ENCODE measurements around the gene ZNF787. TPM values are rescaled to one million over a fixed set of nuclear protein-coding genes. Genes with fewer than 3 reads are reported as not detected.
A peak's percentile ranks its signal among the peaks of the same experiment; 100 is the strongest.

The ZNF787 gene
- total RNA-seq, 2 donors from 2014 or later, result 13.4 to 18.7 TPM

- Histone ChIP-seq H3K27ac (no peak overlapping the region), H3K36me3 (no peaks in the 10 kb centered on the region), H3K4me3 (no peak overlapping the region), H3K9me3 (no peaks in the 10 kb centered on the region), H3K27me3 (replicated peaks; ENCODE audit: insufficient read depth) (no peaks in the 10 kb centered on the region), H3K4me1 (ENCODE audit: control insufficient read depth in 1 of 2, low read depth in 2 of 2) (peaks cover 3 to 8% of the 10 kb centered on the region in 2 donors)
- no peak for ATAC-seq (ENCODE audit: insufficient number of reproducible peaks, low FRiP score, low read depth)
- TF ChIP-seq CTCF (IDR thresholded peaks at IDR 0.05), result peak; percentile 78
- no peak for DNase-seq (ENCODE audit: low spot score)
These were observed 44.6 kb downstream of the ZNF787 start for GRCh38 chr19:56076498-56076897.

- Histone ChIP-seq H3K4me1 (ENCODE audit: control insufficient read depth in 1 of 2, low read depth in 2 of 2) (peaks cover 0 to 7% of the 10 kb centered on the region in 2 donors), H3K27me3 (replicated peaks; ENCODE audit: insufficient read depth) (no peaks in the 10 kb centered on the region), H3K4me3 (no peak overlapping the region), H3K36me3 (no peaks in the 10 kb centered on the region), H3K27ac (no peak overlapping the region), H3K9me3 (no peaks in the 10 kb centered on the region)
- no peak for ATAC-seq (ENCODE audit: insufficient number of reproducible peaks, low FRiP score, low read depth)
- no peak for DNase-seq (ENCODE audit: low spot score)
- no peak for TF ChIP-seq CTCF (IDR thresholded peaks at IDR 0.05)
These were observed 49.9 kb downstream of the ZNF787 start for GRCh38 chr19:56071151-56071550.

- ATAC-seq (ENCODE audit: insufficient number of reproducible peaks, low FRiP score, low read depth), result no peak
- TF ChIP-seq CTCF (IDR thresholded peaks at IDR 0.05), result no peak
- Histone ChIP-seq H3K4me1 (ENCODE audit: control insufficient read depth in 1 of 2, low read depth in 2 of 2) (peaks cover 0 to 8% of the 10 kb centered on the region in 2 donors), H3K27me3 (replicated peaks; ENCODE audit: insufficient read depth) (no peaks in the 10 kb centered on the region), H3K36me3 (no peaks in the 10 kb centered on the region), H3K27ac (no peak overlapping the region), H3K4me3 (no peak overlapping the region), H3K9me3 (no peaks in the 10 kb centered on the region)
- DNase-seq (ENCODE audit: low spot score), result no peak
These were observed 51.5 kb downstream of the ZNF787 start for GRCh38 chr19:56069642-56070041.

GRCh38 chr19:56066152-56067023 lies 54.7 kb downstream of the ZNF787 start:
- DNase-seq (ENCODE audit: low spot score) (no peak), ATAC-seq (ENCODE audit: insufficient number of reproducible peaks, low FRiP score, low read depth) (no peak)
- Histone ChIP-seq H3K27me3 (replicated peaks; ENCODE audit: insufficient read depth) (no peaks in the 10 kb centered on the region), H3K27ac (no peak overlapping the region), H3K36me3 (no peaks in the 10 kb centered on the region), H3K4me1 (ENCODE audit: control insufficient read depth in 1 of 2, low read depth in 2 of 2) (peaks cover 0 to 8% of the 10 kb centered on the region in 2 donors), H3K4me3 (peak overlapping the region; percentile 50), H3K9me3 (no peaks in the 10 kb centered on the region)
- peak; percentile 86 for TF ChIP-seq CTCF (IDR thresholded peaks at IDR 0.05)

- no peak for DNase-seq (ENCODE audit: low spot score)
- no peak overlapping the region for H3K27ac ChIP-seq
- no peaks in the 10 kb centered on the region for H3K4me1 ChIP-seq (ENCODE audit: control insufficient read depth in 1 of 2, low read depth in 2 of 2)
- H3K4me3 ChIP-seq, result no peak overlapping the region
- no peaks in the 10 kb centered on the region for H3K36me3 ChIP-seq
- TF ChIP-seq CTCF (IDR thresholded peaks at IDR 0.05), result no peak
- no peaks in the 10 kb centered on the region for H3K27me3 ChIP-seq (replicated peaks; ENCODE audit: insufficient read depth)
- H3K9me3 ChIP-seq, result no peaks in the 10 kb centered on the region
- ATAC-seq (ENCODE audit: insufficient number of reproducible peaks, low FRiP score, low read depth), result no peak
These were observed 67.5 kb downstream of the ZNF787 start for GRCh38 chr19:56053596-56053995.

Other genes with a start within 250 kb of the ZNF787 start
- gene NLRP13, start 189.0 kb downstream of the ZNF787 start, total RNA-seq, result not detected
- gene NLRP8, start 173.5 kb downstream of the ZNF787 start, total RNA-seq, result not detected
- not detected for gene NLRP5, start 134.5 kb downstream of the ZNF787 start, total RNA-seq
- gene ZNF444, start 20.0 kb upstream of the ZNF787 start, total RNA-seq, result 10 to 100 TPM; 28.2 to 31.0 TPM
- not detected for gene GALP, start 54.7 kb upstream of the ZNF787 start, total RNA-seq
- gene ZSCAN5B, start 76.5 kb upstream of the ZNF787 start, total RNA-seq, result not detected
- gene ZSCAN5C, start 81.0 kb upstream of the ZNF787 start, total RNA-seq, result not detected
- gene EDDM13, start 151.5 kb upstream of the ZNF787 start, total RNA-seq, result not detected
- 10 to 100 TPM in 1 of 2 donors, 1 to 10 TPM in 1; 7.3 to 11.9 TPM for gene ZSCAN5A, start 193.5 kb upstream of the ZNF787 start, total RNA-seq

Measured in thoracic aorta (tissue), 2 donors.